ENCODE data around the gene PTGFRN.

The PTGFRN gene

DNA sequence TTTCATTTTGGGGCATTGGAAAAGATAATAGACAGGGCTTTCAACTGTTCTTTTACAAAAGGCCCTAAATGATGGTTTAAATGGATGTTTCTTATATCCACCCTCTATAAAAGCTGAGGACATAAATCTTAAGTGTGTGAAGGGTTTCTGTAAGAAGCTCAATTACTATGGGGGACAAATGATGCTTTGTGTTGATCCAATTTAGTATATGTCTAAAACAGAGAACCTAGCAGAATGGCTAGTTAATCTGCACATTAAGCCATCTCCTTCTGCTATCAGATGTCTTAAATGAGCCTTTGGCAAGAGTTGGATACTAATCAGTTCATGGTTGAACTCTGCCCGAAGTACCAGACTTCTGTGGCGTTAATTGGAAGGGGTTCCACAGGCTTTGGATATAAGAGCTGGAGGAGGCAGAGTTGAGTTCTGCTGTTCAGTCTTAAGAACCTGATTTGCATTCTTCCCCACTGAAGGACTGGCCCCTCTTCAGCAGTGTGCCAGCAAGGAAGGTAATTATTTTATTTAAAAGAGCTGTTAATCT, 43.1 kb downstream of the PTGFRN start:
- Histone ChIP-seq H3K27me3 (no peaks in the 10 kb centered on the region), H3K36me3 (peaks cover 2% of the 10 kb centered on the region; the same call in 1 of the 2 replicates), H3K9me3 (no peaks in the 10 kb centered on the region), H3K4me3 (ENCODE audit: low read depth, low read length) (no peak overlapping the region), H3K4me1 (no peaks in the 10 kb centered on the region; the same call in 1 of the 2 replicates)
- no peak for TF ChIP-seq CTCF (IDR thresholded peaks at IDR 0.05; ENCODE audit: low read depth, low read length)
- DNase-seq: no peak

GRCh38 chr1:116954440-116954839, 44.7 kb downstream of the PTGFRN start:
- Histone ChIP-seq H3K27me3 (no peaks in the 10 kb centered on the region), H3K4me1 (no peaks in the 10 kb centered on the region), H3K9me3 (no peaks in the 10 kb centered on the region), H3K36me3 (peaks cover under 1% of the 10 kb centered on the region; the same call in 1 of the 2 replicates), H3K4me3 (ENCODE audit: low read depth, low read length) (no peak overlapping the region)
- no peak for TF ChIP-seq CTCF (IDR thresholded peaks at IDR 0.05; ENCODE audit: low read depth, low read length)
- DNase-seq: no peak

DNA sequence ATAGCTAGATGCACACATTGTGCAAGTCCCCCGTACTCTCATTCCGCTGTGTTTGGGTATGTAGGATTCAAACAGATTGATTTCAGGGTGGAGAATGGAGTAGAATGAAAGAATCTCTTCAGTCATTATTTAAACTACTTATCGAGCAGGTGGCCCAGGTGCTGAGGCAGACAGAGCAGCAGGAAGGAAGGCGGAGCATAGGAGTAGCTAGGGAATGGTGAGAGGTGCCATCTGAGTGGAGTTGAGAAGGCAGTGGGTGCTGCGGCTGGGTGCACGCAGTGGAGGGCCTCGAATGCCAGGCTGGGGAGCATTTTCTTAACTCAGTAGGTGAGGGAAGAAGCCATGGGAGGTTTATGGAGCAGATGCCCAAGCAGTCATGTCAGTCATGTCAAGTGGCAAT, 46.7 kb downstream of the PTGFRN start:
- no peak for DNase-seq
- no peak for TF ChIP-seq CTCF (IDR thresholded peaks at IDR 0.05; ENCODE audit: low read depth, low read length)

GRCh38 chr1:116957646-116958045, 47.9 kb downstream of the PTGFRN start:
- H3K36me3 ChIP-seq: no peaks in the 10 kb centered on the region
- H3K9me3 ChIP-seq: no peaks in the 10 kb centered on the region
- no peak for TF ChIP-seq CTCF (IDR thresholded peaks at IDR 0.05; ENCODE audit: low read depth, low read length)
- no peak overlapping the region for H3K4me3 ChIP-seq (ENCODE audit: low read depth, low read length)
- H3K4me1 ChIP-seq: no peaks in the 10 kb centered on the region
- no peaks in the 10 kb centered on the region for H3K27me3 ChIP-seq
- DNase-seq: no peak

More for the DNA sequence above, 46.7 kb downstream of the PTGFRN start:
- Histone ChIP-seq H3K27me3 (no peaks in the 10 kb centered on the region), H3K4me1 (no peaks in the 10 kb centered on the region), H3K4me3 (ENCODE audit: low read depth, low read length) (no peak overlapping the region), H3K36me3 (no peaks in the 10 kb centered on the region), H3K9me3 (no peaks in the 10 kb centered on the region)

DNA sequence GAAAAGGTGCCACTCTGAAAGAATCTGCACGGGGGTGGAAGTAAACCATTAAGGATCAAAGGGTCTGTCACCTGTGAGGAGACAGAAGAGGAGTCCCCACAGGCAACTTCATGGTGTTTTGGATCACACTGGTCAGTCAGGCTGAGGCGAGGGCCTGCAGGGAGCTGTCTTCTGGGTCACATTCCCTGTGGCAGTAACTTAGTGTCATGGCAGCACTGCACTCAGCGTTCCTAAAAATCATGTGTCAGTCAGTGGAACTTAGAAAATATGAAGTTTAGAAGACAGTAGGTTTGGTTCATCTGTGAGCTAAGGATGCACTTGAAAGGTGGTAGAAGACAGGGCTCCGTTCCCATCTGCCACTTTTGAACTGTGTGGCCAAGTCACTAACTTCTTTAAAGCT, 48.4 kb downstream of the PTGFRN start:
- no peak for TF ChIP-seq CTCF (IDR thresholded peaks at IDR 0.05; ENCODE audit: low read depth, low read length)
- Histone ChIP-seq H3K36me3 (no peaks in the 10 kb centered on the region), H3K27me3 (no peaks in the 10 kb centered on the region), H3K9me3 (no peaks in the 10 kb centered on the region), H3K4me1 (no peaks in the 10 kb centered on the region), H3K4me3 (ENCODE audit: low read depth, low read length) (no peak overlapping the region)
- DNase-seq: no peak

DNA sequence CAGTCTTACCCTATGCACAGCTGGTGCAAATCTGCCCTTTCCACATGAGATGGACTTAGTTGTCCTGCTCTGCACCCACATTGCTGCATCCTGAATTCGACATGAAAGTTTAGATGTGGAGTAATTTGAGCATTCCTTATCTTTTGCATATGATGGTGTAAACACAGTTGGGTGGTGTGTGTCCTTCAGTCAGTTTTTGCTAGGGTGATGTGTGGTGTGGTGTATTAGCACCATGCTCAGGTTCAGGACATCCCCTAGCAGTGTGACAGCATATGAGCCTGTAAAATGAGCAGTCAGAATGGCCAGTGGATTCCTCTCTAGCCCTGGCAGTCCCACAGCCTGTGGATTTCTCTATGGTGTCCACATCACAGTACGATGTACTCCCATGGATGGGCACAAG, 49.3 kb downstream of the PTGFRN start:
- TF ChIP-seq CTCF (IDR thresholded peaks at IDR 0.05; ENCODE audit: low read depth, low read length): no peak
- Histone ChIP-seq H3K9me3 (no peaks in the 10 kb centered on the region), H3K4me3 (ENCODE audit: low read depth, low read length) (no peak overlapping the region), H3K36me3 (no peaks in the 10 kb centered on the region), H3K27me3 (no peaks in the 10 kb centered on the region), H3K4me1 (no peaks in the 10 kb centered on the region)
- no peak for DNase-seq

Measured in BE2C (cell line).